SK-N-SH (cell line): Measurements from ENCODE around the gene PDE10A. TPM values are rescaled to one million over a fixed set of nuclear protein-coding genes. Genes with fewer than 3 reads are reported as not detected.

Source experiments
- CTCF ChIA-PET: fragments of 300-600, 350-600 bp; formaldehyde crosslinking; extraction: SDS; loops from one replicate; lab custom pipeline; 2021; lab: Yijun Ruan, JAX
- POLR2A ChIA-PET: fragments of 350-600 bp; sonication (Branson Sonifier 250); formaldehyde crosslinking; extraction: SDS; loops from one replicate; lab custom pipeline; 2020; ENCODE audit warnings: antibody characterized with exemption, inconsistent platforms; lab: Yijun Ruan, JAX
- DNase-seq: peaks from one replicate; pipeline ENCODE4 v3.0.0; 2012
- H2AFZ ChIP-seq: fragments of 200-600 bp; sonication (generic); 2 replicates; pipeline ENCODE4 v1.8.1; 2016; ENCODE audit warnings: antibody characterized with exemption, mild to moderate bottlenecking, low read depth
- H3F3A ChIP-seq: fragments of 200-600 bp; sonication (generic); replicated peaks from 2 replicates; pipeline ENCODE3; 2016; ENCODE audit warnings: antibody characterized with exemption, mild to moderate bottlenecking; ENCODE audit not compliant: insufficient read depth
- H3K27ac ChIP-seq, 2 experiments: fragments of 200-500 bp in 1 of 2; fragments of 200-600 bp in 1 of 2; sonication (Bioruptor generic) in 1 of 2; sonication (generic), shearing (Covaris generic) in 1 of 2; 2 replicates each; pipeline versions ENCODE4 v1.5.1 to v1.6.1; 2014 to 2016; ENCODE audit warnings: low read depth in 2 of 2, inconsistent platforms in 1 of 2, low read length in 1 of 2, mild to moderate bottlenecking in 1 of 2, mixed read lengths in 1 of 2
- H3K27me3 ChIP-seq: fragments of 200-600 bp; sonication (generic), shearing (Covaris generic); 2 replicates; pipeline ENCODE4 v1.6.1; 2016; ENCODE audit warnings: mixed run types; ENCODE audit not compliant: insufficient read depth
- H3K36me3 ChIP-seq, 2 experiments: fragments of 200-500 bp in 1 of 2; fragments of 200-600 bp in 1 of 2; sonication (Bioruptor generic) in 1 of 2; sonication (generic) in 1 of 2; replicated peaks in 1 of 2; 2 replicates each; pipeline versions ENCODE3 to v1.5.1; 2014 to 2016; ENCODE audit warnings: low read length in 1 of 2, mild to moderate bottlenecking in 1 of 2; ENCODE audit not compliant: insufficient read depth in 2 of 2, control insufficient read depth in 1 of 2
- H3K4me1 ChIP-seq, 2 experiments: fragments of 200-500 bp in 1 of 2; fragments of 200-600 bp in 1 of 2; sonication (Bioruptor generic) in 1 of 2; sonication (generic), shearing (Covaris generic) in 1 of 2; 2 replicates each; pipeline versions ENCODE4 v1.5.1 to v1.6.1; 2014 to 2016; ENCODE audit warnings: low read depth in 1 of 2, low read length in 1 of 2, mixed run types in 1 of 2; ENCODE audit not compliant: insufficient read depth in 2 of 2, control insufficient read depth in 1 of 2
- H3K4me2 ChIP-seq: fragments of 200-600 bp; sonication (generic), shearing (Covaris generic); 2 replicates; pipeline ENCODE4 v1.6.1; 2017; ENCODE audit warnings: mixed run types
- H3K4me3 ChIP-seq, 2 experiments: fragments of 200-500 bp in 1 of 2; fragments of 200-600 bp in 1 of 2; sonication (Bioruptor generic) in 1 of 2; sonication (generic), shearing (Covaris generic) in 1 of 2; 2 replicates each; pipeline versions ENCODE4 v1.5.1 to v1.8.1; 2014 to 2016; ENCODE audit warnings: low read depth in 2 of 2, inconsistent platforms in 1 of 2, low read length in 1 of 2, mild to moderate bottlenecking in 1 of 2, mixed read lengths in 1 of 2, moderate library complexity in 1 of 2
- H3K79me2 ChIP-seq: fragments of 200-600 bp; sonication (generic); 2 replicates; pipeline ENCODE4 v1.8.1; 2017; ENCODE audit warnings: mild to moderate bottlenecking; ENCODE audit not compliant: insufficient read depth
- H3K9ac ChIP-seq: fragments of 200-600 bp; sonication (generic); 2 replicates; pipeline ENCODE4 v1.6.1; 2017; ENCODE audit warnings: mixed run types
- H3K9me2 ChIP-seq: fragments of 200-600 bp; sonication (generic); 2 replicates; pipeline ENCODE4 v1.6.1; 2017; ENCODE audit warnings: mixed run types
- H3K9me3 ChIP-seq: fragments of 200-600 bp; sonication (generic); 2 replicates; pipeline ENCODE4 v1.6.1; 2017; ENCODE audit warnings: mixed run types, mild to moderate bottlenecking, moderate library complexity
- H4K20me1 ChIP-seq: fragments of 200-600 bp; sonication (generic); 2 replicates; pipeline ENCODE4 v1.6.1; 2017; ENCODE audit warnings: mild to moderate bottlenecking, mixed run types; ENCODE audit not compliant: insufficient read depth
- CHD2 ChIP-seq: fragments of 150-350 bp; IDR thresholded peaks from 2 replicates; pipeline ENCODE4 v1.6.1; 2018; ENCODE audit warnings: low read length; ENCODE audit not compliant: partially characterized antibody
- CTCF ChIP-seq: fragments of 200-600 bp; sonication (generic); IDR thresholded peaks from 2 replicates; pipeline ENCODE4 v1.6.1; 2017; ENCODE audit warnings: antibody characterized with exemption, mild to moderate bottlenecking, moderate library complexity
- ELF1 ChIP-seq: IDR thresholded peaks from 2 replicates; pipeline ENCODE4 v1.4.0; 2012
- FOXJ3 ChIP-seq: sonication (generic); formaldehyde crosslinking; IDR thresholded peaks from 2 replicates; pipeline ENCODE4 v1.5.1; 2020; ENCODE audit warnings: mild to moderate bottlenecking, missing genetic modification reagents
- FOXM1 ChIP-seq: IDR thresholded peaks from 2 replicates; pipeline ENCODE4 v1.4.0; 2012; ENCODE audit warnings: low read depth, mild to moderate bottlenecking
- JUND ChIP-seq: IDR thresholded peaks from 2 replicates; pipeline ENCODE4 v1.4.0; 2012
- MXI1 ChIP-seq: IDR thresholded peaks from 2 replicates; pipeline ENCODE4 v1.6.1; 2012; ENCODE audit warnings: mild to moderate bottlenecking, low read depth, low read length, improper control_type of control experiment
- NFIC ChIP-seq: IDR thresholded peaks from 2 replicates; pipeline ENCODE4 v1.4.0; 2012; ENCODE audit warnings: borderline replicate concordance
- POLR2AphosphoS5 ChIP-seq: IDR thresholded peaks from 2 replicates; pipeline ENCODE4 v1.6.1; 2012; ENCODE audit warnings: low read depth, low read length
- RFX5 ChIP-seq: IDR thresholded peaks from 2 replicates; pipeline ENCODE4 v1.6.1; 2012; ENCODE audit warnings: mild to moderate bottlenecking, improper control_type of control experiment, low read length
- SIN3A ChIP-seq: IDR thresholded peaks from 2 replicates; pipeline ENCODE4 v1.6.1; 2012; ENCODE audit warnings: low read depth, mild to moderate bottlenecking, low read length, moderate library complexity, borderline replicate concordance
- SMC3 ChIP-seq: IDR thresholded peaks from 2 replicates; pipeline ENCODE4 v1.6.1; 2012; ENCODE audit warnings: low read depth, low read length, improper control_type of control experiment
- TAF1 ChIP-seq: IDR thresholded peaks from 2 replicates; pipeline ENCODE4 v1.6.1; 2012; ENCODE audit warnings: low read depth, mild to moderate bottlenecking, low read length, moderate library complexity, borderline replicate concordance
- TEAD4 ChIP-seq: IDR thresholded peaks from 2 replicates; pipeline ENCODE4 v1.4.0; 2012; ENCODE audit warnings: mild to moderate bottlenecking, borderline replicate concordance; ENCODE audit not compliant: insufficient read depth
- WGBS: methylation state at CpG from one replicate; pipeline ENCODE4 v1.1.6; 2017; ENCODE audit warnings: low lambda C conversion rate; 5-methylcytosine and 5-hydroxymethylcytosine counted together
- polyA plus RNA-seq, 3 experiments: library from polyadenylated mRNA; depleted of rRNA; stranded (reverse); fragments of >200 nt; gene quantifications; 2 replicates each; pipeline ENCODE4 v1.2.3, GENCODE V29; 2012
- TF ChIP-seq, protein P1 (sequence below): IDR thresholded peaks from 2 replicates; pipeline ENCODE4; 2012
- TF ChIP-seq, protein P2 (sequence below): IDR thresholded peaks from 2 replicates; pipeline ENCODE4 v1.4.0; 2012; ENCODE audit warnings: low read depth
- TF ChIP-seq, protein P3 (sequence below): fragments of 150-350 bp; IDR thresholded peaks from 2 replicates; pipeline ENCODE4 v1.6.1; 2017; ENCODE audit warnings: antibody characterized with exemption, low read length, low read depth, borderline replicate concordance
- TF ChIP-seq, protein P4 (sequence below): fragments of 150-350 bp; IDR thresholded peaks from 2 replicates; pipeline ENCODE4 v1.6.1; 2016; ENCODE audit warnings: mild to moderate bottlenecking, low read depth, low read length
- TF ChIP-seq, protein P5 (sequence below): IDR thresholded peaks from 2 replicates; pipeline ENCODE4 v1.4.0; 2012; ENCODE audit warnings: low read depth, borderline replicate concordance

The PDE10A gene
- polyA plus RNA-seq, 1 of the 3 experiments (the other 2 are of a cell fraction) = 0.43 TPM

GRCh38 chr6:165588515-165588914 lies 74.5 kb downstream of the PDE10A start:
- Histone ChIP-seq H3K27ac (no peak overlapping the region), H3F3A (no peaks in the 10 kb centered on the region), H4K20me1 (no peaks in the 10 kb centered on the region), H3K4me3 (no peak overlapping the region), H3K36me3 (no peaks in the 10 kb centered on the region), H3K9me2 (no peaks in the 10 kb centered on the region), H2AFZ (no peak overlapping the region), H3K4me1 (no peaks in the 10 kb centered on the region), H3K79me2 (no peaks in the 10 kb centered on the region), H3K27me3 (no peaks in the 10 kb centered on the region), H3K4me2 (no peak overlapping the region), H3K9me3 (no peaks in the 10 kb centered on the region), H3K9ac (no peak overlapping the region)
- DNase-seq = no peak
- CTCF ChIA-PET = no interaction called here
- POLR2A ChIA-PET = no interaction called here
- WGBS = 40% methylated on average over 1 of the region's 1 CpG
- TF ChIP-seq, protein P1, sequence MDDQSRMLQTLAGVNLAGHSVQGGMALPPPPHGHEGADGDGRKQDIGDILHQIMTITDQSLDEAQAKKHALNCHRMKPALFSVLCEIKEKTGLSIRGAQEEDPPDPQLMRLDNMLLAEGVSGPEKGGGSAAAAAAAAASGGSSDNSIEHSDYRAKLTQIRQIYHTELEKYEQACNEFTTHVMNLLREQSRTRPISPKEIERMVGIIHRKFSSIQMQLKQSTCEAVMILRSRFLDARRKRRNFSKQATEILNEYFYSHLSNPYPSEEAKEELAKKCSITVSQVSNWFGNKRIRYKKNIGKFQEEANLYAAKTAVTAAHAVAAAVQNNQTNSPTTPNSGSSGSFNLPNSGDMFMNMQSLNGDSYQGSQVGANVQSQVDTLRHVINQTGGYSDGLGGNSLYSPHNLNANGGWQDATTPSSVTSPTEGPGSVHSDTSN = no peak
- TF ChIP-seq, protein P2, sequence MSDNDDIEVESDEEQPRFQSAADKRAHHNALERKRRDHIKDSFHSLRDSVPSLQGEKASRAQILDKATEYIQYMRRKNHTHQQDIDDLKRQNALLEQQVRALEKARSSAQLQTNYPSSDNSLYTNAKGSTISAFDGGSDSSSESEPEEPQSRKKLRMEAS = no peak
- no peak for TF ChIP-seq CTCF
- TF ChIP-seq RFX5 = no peak
- no peak for TF ChIP-seq ELF1
- TF ChIP-seq TEAD4 = no peak
- TF ChIP-seq, protein P3, sequence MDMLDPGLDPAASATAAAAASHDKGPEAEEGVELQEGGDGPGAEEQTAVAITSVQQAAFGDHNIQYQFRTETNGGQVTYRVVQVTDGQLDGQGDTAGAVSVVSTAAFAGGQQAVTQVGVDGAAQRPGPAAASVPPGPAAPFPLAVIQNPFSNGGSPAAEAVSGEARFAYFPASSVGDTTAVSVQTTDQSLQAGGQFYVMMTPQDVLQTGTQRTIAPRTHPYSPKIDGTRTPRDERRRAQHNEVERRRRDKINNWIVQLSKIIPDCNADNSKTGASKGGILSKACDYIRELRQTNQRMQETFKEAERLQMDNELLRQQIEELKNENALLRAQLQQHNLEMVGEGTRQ = no peak
- no peak for TF ChIP-seq MXI1
- no peak for TF ChIP-seq SIN3A
- TF ChIP-seq FOXM1 = no peak
- TF ChIP-seq POLR2AphosphoS5 = no peak
- TF ChIP-seq NFIC = no peak
- TF ChIP-seq, protein P4, sequence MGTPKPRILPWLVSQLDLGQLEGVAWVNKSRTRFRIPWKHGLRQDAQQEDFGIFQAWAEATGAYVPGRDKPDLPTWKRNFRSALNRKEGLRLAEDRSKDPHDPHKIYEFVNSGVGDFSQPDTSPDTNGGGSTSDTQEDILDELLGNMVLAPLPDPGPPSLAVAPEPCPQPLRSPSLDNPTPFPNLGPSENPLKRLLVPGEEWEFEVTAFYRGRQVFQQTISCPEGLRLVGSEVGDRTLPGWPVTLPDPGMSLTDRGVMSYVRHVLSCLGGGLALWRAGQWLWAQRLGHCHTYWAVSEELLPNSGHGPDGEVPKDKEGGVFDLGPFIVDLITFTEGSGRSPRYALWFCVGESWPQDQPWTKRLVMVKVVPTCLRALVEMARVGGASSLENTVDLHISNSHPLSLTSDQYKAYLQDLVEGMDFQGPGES = no peak
- TF ChIP-seq TAF1 = no peak
- no peak for TF ChIP-seq SMC3
- TF ChIP-seq FOXJ3 = no peak
- TF ChIP-seq, protein P5, sequence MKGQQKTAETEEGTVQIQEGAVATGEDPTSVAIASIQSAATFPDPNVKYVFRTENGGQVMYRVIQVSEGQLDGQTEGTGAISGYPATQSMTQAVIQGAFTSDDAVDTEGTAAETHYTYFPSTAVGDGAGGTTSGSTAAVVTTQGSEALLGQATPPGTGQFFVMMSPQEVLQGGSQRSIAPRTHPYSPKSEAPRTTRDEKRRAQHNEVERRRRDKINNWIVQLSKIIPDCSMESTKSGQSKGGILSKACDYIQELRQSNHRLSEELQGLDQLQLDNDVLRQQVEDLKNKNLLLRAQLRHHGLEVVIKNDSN = no peak
- no peak for TF ChIP-seq JUND
- TF ChIP-seq CHD2 = no peak
- TF ChIP-seq, all 33 proteins: peak for 0
